ENCODE data around the gene ARHGAP18. TPM values are rescaled to one million over a fixed set of nuclear protein-coding genes. Genes with fewer than 3 reads are reported as not detected.

The ARHGAP18 gene
- total and polyA plus RNA-seq, 2 of the 13 experiments (the other 11 are each of a cell fraction or from before 2014, with no cell fraction given) = 58.2 to 115 TPM

DNA sequence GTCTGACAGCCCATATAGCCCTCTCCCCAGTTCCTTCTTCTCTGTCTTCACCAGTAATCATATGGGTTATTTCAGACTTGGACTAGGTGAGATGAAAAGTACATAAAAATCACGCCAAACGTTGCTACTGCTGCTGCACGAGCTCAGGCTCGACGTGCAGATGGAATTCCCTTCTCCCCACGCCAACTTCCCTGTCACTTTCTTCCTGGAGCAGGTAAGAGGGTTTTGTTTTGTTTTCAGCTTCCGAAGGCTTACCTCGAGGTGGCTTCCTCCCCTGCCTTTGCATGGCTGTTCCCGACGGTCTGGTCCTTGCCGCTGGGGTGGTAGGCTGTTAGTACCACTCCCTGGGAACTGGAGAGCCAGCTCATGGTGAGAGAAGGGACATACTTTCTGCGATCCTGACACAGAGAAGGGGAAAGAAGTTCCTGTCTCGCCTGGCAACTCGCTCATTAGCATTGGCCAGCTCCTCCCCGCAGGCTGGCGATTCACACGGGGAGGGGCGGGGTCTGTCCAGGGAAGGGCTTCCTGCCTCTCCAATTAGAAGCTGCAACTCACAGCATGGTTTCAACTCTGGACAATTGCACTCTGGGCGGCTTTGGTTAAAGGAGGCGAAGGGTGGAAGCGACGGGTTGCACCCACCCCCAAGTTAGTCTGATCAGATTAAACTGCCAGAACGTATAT is at the start of gene ARHGAP18 (continued):
- peak; percentile 85 for TF ChIP-seq XRCC5 (optimal IDR thresholded peaks at IDR 0.05; ENCODE audit: low read length)
- TF ChIP-seq, protein P1, sequence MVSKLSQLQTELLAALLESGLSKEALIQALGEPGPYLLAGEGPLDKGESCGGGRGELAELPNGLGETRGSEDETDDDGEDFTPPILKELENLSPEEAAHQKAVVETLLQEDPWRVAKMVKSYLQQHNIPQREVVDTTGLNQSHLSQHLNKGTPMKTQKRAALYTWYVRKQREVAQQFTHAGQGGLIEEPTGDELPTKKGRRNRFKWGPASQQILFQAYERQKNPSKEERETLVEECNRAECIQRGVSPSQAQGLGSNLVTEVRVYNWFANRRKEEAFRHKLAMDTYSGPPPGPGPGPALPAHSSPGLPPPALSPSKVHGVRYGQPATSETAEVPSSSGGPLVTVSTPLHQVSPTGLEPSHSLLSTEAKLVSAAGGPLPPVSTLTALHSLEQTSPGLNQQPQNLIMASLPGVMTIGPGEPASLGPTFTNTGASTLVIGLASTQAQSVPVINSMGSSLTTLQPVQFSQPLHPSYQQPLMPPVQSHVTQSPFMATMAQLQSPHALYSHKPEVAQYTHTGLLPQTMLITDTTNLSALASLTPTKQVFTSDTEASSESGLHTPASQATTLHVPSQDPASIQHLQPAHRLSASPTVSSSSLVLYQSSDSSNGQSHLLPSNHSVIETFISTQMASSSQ (IDR thresholded peaks at IDR 0.05; ENCODE audit: low read depth) = peak; percentile 44; the same call in 1 of the 2 replicates
- TF ChIP-seq, protein P1 (CRISPR knock-in tag; IDR thresholded peaks at IDR 0.05; ENCODE audit: borderline replicate concordance) = peak; percentile 81
- no peak for TF ChIP-seq ATRX (CRISPR knock-in tag; IDR thresholded peaks at IDR 0.05; ENCODE audit: borderline replicate concordance)
- no peak for TF ChIP-seq ZNF296 (CRISPR knock-in tag; conservative IDR thresholded peaks at IDR 0.05)
- TF ChIP-seq, protein P2, sequence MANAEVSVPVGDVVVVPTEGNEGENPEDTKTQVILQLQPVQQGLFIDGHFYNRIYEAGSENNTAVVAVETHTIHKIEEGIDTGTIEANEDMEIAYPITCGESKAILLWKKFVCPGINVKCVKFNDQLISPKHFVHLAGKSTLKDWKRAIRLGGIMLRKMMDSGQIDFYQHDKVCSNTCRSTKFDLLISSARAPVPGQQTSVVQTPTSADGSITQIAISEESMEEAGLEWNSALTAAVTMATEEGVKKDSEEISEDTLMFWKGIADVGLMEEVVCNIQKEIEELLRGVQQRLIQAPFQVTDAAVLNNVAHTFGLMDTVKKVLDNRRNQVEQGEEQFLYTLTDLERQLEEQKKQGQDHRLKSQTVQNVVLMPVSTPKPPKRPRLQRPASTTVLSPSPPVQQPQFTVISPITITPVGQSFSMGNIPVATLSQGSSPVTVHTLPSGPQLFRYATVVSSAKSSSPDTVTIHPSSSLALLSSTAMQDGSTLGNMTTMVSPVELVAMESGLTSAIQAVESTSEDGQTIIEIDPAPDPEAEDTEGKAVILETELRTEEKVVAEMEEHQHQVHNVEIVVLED (CRISPR knock-in tag; IDR thresholded peaks at IDR 0.05; ENCODE audit: borderline replicate concordance) = peak; percentile 55; the same call in 1 of the 2 replicates
- 0 out of 2 replicates have a peak, but pooled peaks have one; percentile 73 for TF ChIP-seq KLF6 (CRISPR knock-in tag; IDR thresholded peaks at IDR 0.05)
- peak; percentile 95; the same call in 1 of the 2 replicates for TF ChIP-seq ZNF607 (CRISPR knock-in tag; IDR thresholded peaks at IDR 0.05; ENCODE audit: borderline replicate concordance)
- 0 out of 2 replicates have a peak, but pooled peaks have one; percentile 0 for TF ChIP-seq ZFYVE20 (CRISPR knock-in tag; IDR thresholded peaks at IDR 0.05; ENCODE audit: borderline replicate concordance, low read depth)
- TF ChIP-seq, protein P3, sequence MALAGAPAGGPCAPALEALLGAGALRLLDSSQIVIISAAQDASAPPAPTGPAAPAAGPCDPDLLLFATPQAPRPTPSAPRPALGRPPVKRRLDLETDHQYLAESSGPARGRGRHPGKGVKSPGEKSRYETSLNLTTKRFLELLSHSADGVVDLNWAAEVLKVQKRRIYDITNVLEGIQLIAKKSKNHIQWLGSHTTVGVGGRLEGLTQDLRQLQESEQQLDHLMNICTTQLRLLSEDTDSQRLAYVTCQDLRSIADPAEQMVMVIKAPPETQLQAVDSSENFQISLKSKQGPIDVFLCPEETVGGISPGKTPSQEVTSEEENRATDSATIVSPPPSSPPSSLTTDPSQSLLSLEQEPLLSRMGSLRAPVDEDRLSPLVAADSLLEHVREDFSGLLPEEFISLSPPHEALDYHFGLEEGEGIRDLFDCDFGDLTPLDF (CRISPR knock-in tag; IDR thresholded peaks at IDR 0.05) = no peak
- TF ChIP-seq, protein P4, sequence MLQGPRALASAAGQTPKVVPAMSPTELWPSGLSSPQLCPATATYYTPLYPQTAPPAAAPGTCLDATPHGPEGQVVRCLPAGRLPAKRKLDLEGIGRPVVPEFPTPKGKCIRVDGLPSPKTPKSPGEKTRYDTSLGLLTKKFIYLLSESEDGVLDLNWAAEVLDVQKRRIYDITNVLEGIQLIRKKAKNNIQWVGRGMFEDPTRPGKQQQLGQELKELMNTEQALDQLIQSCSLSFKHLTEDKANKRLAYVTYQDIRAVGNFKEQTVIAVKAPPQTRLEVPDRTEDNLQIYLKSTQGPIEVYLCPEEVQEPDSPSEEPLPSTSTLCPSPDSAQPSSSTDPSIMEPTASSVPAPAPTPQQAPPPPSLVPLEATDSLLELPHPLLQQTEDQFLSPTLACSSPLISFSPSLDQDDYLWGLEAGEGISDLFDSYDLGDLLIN (CRISPR knock-in tag; IDR thresholded peaks at IDR 0.05; ENCODE audit: borderline replicate concordance) = no peak
- peak; percentile 82 for TF ChIP-seq ZNF777 (CRISPR knock-in tag; IDR thresholded peaks at IDR 0.05)
- peak; percentile 53; the same call in 1 of the 2 replicates for TF ChIP-seq HNF4A (CRISPR knock-in tag; IDR thresholded peaks at IDR 0.05)
- peak; percentile 46; the same call in 1 of the 2 replicates for TF ChIP-seq DMAP1 (CRISPR knock-in tag; IDR thresholded peaks at IDR 0.05)
- TF ChIP-seq, protein P5, sequence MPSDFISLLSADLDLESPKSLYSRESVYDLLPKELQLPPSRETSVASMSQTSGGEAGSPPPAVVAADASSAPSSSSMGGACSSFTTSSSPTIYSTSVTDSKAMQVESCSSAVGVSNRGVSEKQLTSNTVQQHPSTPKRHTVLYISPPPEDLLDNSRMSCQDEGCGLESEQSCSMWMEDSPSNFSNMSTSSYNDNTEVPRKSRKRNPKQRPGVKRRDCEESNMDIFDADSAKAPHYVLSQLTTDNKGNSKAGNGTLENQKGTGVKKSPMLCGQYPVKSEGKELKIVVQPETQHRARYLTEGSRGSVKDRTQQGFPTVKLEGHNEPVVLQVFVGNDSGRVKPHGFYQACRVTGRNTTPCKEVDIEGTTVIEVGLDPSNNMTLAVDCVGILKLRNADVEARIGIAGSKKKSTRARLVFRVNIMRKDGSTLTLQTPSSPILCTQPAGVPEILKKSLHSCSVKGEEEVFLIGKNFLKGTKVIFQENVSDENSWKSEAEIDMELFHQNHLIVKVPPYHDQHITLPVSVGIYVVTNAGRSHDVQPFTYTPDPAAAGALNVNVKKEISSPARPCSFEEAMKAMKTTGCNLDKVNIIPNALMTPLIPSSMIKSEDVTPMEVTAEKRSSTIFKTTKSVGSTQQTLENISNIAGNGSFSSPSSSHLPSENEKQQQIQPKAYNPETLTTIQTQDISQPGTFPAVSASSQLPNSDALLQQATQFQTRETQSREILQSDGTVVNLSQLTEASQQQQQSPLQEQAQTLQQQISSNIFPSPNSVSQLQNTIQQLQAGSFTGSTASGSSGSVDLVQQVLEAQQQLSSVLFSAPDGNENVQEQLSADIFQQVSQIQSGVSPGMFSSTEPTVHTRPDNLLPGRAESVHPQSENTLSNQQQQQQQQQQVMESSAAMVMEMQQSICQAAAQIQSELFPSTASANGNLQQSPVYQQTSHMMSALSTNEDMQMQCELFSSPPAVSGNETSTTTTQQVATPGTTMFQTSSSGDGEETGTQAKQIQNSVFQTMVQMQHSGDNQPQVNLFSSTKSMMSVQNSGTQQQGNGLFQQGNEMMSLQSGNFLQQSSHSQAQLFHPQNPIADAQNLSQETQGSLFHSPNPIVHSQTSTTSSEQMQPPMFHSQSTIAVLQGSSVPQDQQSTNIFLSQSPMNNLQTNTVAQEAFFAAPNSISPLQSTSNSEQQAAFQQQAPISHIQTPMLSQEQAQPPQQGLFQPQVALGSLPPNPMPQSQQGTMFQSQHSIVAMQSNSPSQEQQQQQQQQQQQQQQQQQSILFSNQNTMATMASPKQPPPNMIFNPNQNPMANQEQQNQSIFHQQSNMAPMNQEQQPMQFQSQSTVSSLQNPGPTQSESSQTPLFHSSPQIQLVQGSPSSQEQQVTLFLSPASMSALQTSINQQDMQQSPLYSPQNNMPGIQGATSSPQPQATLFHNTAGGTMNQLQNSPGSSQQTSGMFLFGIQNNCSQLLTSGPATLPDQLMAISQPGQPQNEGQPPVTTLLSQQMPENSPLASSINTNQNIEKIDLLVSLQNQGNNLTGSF (CRISPR knock-in tag; IDR thresholded peaks at IDR 0.05) = no peak
